NT2/D1 (cell line): ENCODE data around the gene HMHB1.

Experiments used
- YY1 ChIP-seq: IDR thresholded peaks from 2 replicates; pipeline ENCODE4 v1.6.1; 2011; ENCODE audit not compliant: insufficient read length, insufficient read depth
- ZNF274 ChIP-seq: IDR thresholded peaks from 2 replicates; pipeline ENCODE4 v1.6.1; 2011; ENCODE audit warnings: mild to moderate bottlenecking, low read depth, low read length

DNA sequence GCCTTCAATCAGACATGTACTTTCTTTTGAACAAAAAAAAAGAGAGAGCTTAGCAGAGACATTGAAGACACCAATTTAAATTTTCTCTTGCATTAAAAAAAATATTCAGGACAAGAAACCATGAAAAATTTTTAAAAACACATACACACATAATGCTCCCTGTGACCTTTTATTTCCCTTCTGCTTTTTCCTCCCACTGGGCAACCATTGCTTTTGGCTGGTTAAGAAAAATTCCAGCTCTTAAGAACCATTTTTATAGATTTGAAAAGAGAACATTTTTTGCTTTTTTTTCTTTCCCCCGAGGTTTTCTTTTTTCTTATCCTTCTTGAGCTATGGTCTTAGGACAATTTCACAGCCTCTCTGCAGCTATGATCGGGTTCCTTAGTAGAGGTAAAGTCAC is 6.1 kb upstream of the HMHB1 start:
- TF ChIP-seq YY1 (no peak), ZNF274 (no peak)
